IPS-NIHi7 (cell line): ENCODE results near the gene GCNA.
A peak's percentile ranks its signal among the peaks of the same experiment; 100 is the strongest.

Source experiments
- DNase-seq: peaks from one replicate; pipeline ENCODE4 v3.0.0; 2012; ENCODE audit warnings: mixed read lengths; ENCODE audit errors: extremely low spot score

GCNA gene

GRCh38 chrX:71578253-71579135, at the start of gene GCNA:
TSS of gene GCNA (plus strand) at chrX:71578437. CDS start at chrX:71580822, 2,385 bp downstream.
- DNase-seq: no peak

- no peak for DNase-seq
Observed at GRCh38 chrX:71532078-71532752, 46.0 kb upstream of the GCNA start.

GRCh38 chrX:71532753-71533425, 45.3 kb upstream of the GCNA start, which contains the start of gene OGT:
TSS of gene OGT (plus strand) at chrX:71533104. CDS start at chrX:71533300, 196 bp downstream.
- DNase-seq: peak; percentile 77

- no peak for DNase-seq
Observed at GRCh38 chrX:71533516-71533850, 44.8 kb upstream of the GCNA start.

- DNase-seq: peak; percentile 13
Observed at GRCh38 chrX:71533851-71534561, 44.2 kb upstream of the GCNA start.

GRCh38 chrX:71534773-71535544, 43.3 kb upstream of the GCNA start:
- no peak for DNase-seq

GRCh38 chrX:71536285-71536684, 42.0 kb upstream of the GCNA start:
- DNase-seq: no peak

- no peak for DNase-seq
Observed at GRCh38 chrX:71537743-71538142, 40.5 kb upstream of the GCNA start.

GRCh38 chrX:71540801-71541200, 37.4 kb upstream of the GCNA start:
- no peak for DNase-seq

- no peak for DNase-seq
Observed at GRCh38 chrX:71541210-71542022, 36.8 kb upstream of the GCNA start.

- no peak for DNase-seq
Observed at GRCh38 chrX:71542411-71542810, 35.8 kb upstream of the GCNA start.

GRCh38 chrX:71542825-71543224, 35.4 kb upstream of the GCNA start:
- DNase-seq: no peak

- no peak for DNase-seq
Observed at GRCh38 chrX:71543316-71543715, 34.9 kb upstream of the GCNA start.

GRCh38 chrX:71545364-71545763, 32.9 kb upstream of the GCNA start:
- no peak for DNase-seq

GRCh38 chrX:71546879-71547278, 31.4 kb upstream of the GCNA start:
- DNase-seq: no peak

GRCh38 chrX:71547339-71547738, 30.9 kb upstream of the GCNA start:
- peak; percentile 11 for DNase-seq

GRCh38 chrX:71549986-71550385, 28.3 kb upstream of the GCNA start:
- no peak for DNase-seq

- no peak for DNase-seq
Observed at GRCh38 chrX:71550578-71550977, 27.7 kb upstream of the GCNA start.

- no peak for DNase-seq
Observed at GRCh38 chrX:71556036-71556435, 22.2 kb upstream of the GCNA start.

GRCh38 chrX:71558920-71559319, 19.3 kb upstream of the GCNA start:
- DNase-seq: no peak
